ENCODE data around the gene LDHAL6B.

GRCh38 chr15:59255680-59256336, 49.2 kb downstream of the LDHAL6B start:
- TF ChIP-seq POLR2A (IDR thresholded peaks at IDR 0.05) = no peak
- no peak for TF ChIP-seq CTCF (IDR thresholded peaks at IDR 0.05)

All from body of pancreas (tissue), 4 donors.